GM19238 (cell line): ENCODE data around the gene SPSB2.

ENCODE experiments used
- DNase-seq: peaks from one replicate; pipeline ENCODE4 v3.0.0; 2011; ENCODE audit warnings: low spot score; ENCODE audit not compliant: insufficient read length

Gene SPSB2

GRCh38 chr12:6821591-6822425, 51.3 kb downstream of the SPSB2 start, which contains the start of gene GPR162:
TSS of gene GPR162 (plus strand) at chr12:6821821. CDS start at chr12:6823899, 2,078 bp downstream.
- no peak for DNase-seq
